ENCODE measurements around the gene P3H4. TPM values are rescaled to one million over a fixed set of nuclear protein-coding genes. Genes with fewer than 3 reads are reported as not detected.
A peak's percentile ranks its signal among the peaks of the same experiment; 100 is the strongest.

Gene P3H4
- total RNA-seq, 1 donor, result 59.7 TPM

- Histone ChIP-seq H3K79me2 (ENCODE audit: insufficient read depth, low read length) (no peaks in the 10 kb centered on the region), H3K9me3 (ENCODE audit: low read depth, low read length) (no peaks in the 10 kb centered on the region), H3K4me3 (ENCODE audit: insufficient read depth, low read length) (peak overlapping the region; percentile 68), H3K36me3 (ENCODE audit: insufficient read depth, low read length) (no peaks in the 10 kb centered on the region), H3K4me1 (ENCODE audit: insufficient read depth, low read length) (peaks cover 10% of the 10 kb centered on the region), H3K27me3 (ENCODE audit: insufficient read depth, low read length) (peaks cover 13% of the 10 kb centered on the region), H3K4me2 (ENCODE audit: insufficient read depth, low read length) (peak overlapping the region; percentile 41), H4K20me1 (ENCODE audit: insufficient read depth, low read length) (no peaks in the 10 kb centered on the region), H2AFZ (ENCODE audit: low read length) (peak overlapping the region; percentile 51), H3K27ac (ENCODE audit: low read depth, low read length) (no peak overlapping the region)
- DNase-seq (ENCODE audit: insufficient read length, low spot score, missing footprints), result peak; percentile 46
- TF ChIP-seq, protein P1, sequence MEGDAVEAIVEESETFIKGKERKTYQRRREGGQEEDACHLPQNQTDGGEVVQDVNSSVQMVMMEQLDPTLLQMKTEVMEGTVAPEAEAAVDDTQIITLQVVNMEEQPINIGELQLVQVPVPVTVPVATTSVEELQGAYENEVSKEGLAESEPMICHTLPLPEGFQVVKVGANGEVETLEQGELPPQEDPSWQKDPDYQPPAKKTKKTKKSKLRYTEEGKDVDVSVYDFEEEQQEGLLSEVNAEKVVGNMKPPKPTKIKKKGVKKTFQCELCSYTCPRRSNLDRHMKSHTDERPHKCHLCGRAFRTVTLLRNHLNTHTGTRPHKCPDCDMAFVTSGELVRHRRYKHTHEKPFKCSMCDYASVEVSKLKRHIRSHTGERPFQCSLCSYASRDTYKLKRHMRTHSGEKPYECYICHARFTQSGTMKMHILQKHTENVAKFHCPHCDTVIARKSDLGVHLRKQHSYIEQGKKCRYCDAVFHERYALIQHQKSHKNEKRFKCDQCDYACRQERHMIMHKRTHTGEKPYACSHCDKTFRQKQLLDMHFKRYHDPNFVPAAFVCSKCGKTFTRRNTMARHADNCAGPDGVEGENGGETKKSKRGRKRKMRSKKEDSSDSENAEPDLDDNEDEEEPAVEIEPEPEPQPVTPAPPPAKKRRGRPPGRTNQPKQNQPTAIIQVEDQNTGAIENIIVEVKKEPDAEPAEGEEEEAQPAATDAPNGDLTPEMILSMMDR (IDR thresholded peaks at IDR 0.05; ENCODE audit: extremely low read depth, low read depth, low read length), result no peak
These were observed 25.9 kb downstream of the P3H4 start for GRCh38 chr17:41785859-41786226.

GRCh38 chr17:41785091-41785858, 26.5 kb downstream of the P3H4 start:
- Histone ChIP-seq H3K36me3 (ENCODE audit: insufficient read depth, low read length) (no peaks in the 10 kb centered on the region), H3K27ac (ENCODE audit: low read depth, low read length) (no peak overlapping the region), H3K27me3 (ENCODE audit: insufficient read depth, low read length) (peaks cover 13% of the 10 kb centered on the region), H3K4me3 (ENCODE audit: insufficient read depth, low read length) (peak overlapping the region; percentile 68), H3K4me2 (ENCODE audit: insufficient read depth, low read length) (peak overlapping the region; percentile 41), H4K20me1 (ENCODE audit: insufficient read depth, low read length) (no peaks in the 10 kb centered on the region), H3K79me2 (ENCODE audit: insufficient read depth, low read length) (no peaks in the 10 kb centered on the region), H3K4me1 (ENCODE audit: insufficient read depth, low read length) (peaks cover 10% of the 10 kb centered on the region), H2AFZ (ENCODE audit: low read length) (no peak overlapping the region), H3K9me3 (ENCODE audit: low read depth, low read length) (no peaks in the 10 kb centered on the region)
- TF ChIP-seq, protein P1 (IDR thresholded peaks at IDR 0.05; ENCODE audit: extremely low read depth, low read depth, low read length), result no peak
- peak; percentile 61 for DNase-seq (ENCODE audit: insufficient read length, low spot score, missing footprints)

- TF ChIP-seq, protein P1 (IDR thresholded peaks at IDR 0.05; ENCODE audit: extremely low read depth, low read depth, low read length), result no peak
- DNase-seq (ENCODE audit: insufficient read length, low spot score, missing footprints), result peak; percentile 95
- H3K4me3 ChIP-seq (ENCODE audit: insufficient read depth, low read length), result no peak overlapping the region
- H3K4me1 ChIP-seq (ENCODE audit: insufficient read depth, low read length), result peaks cover 10% of the 10 kb centered on the region
- H3K79me2 ChIP-seq (ENCODE audit: insufficient read depth, low read length), result no peaks in the 10 kb centered on the region
- no peak overlapping the region for H3K27ac ChIP-seq (ENCODE audit: low read depth, low read length)
- peak overlapping the region; percentile 23 for H3K4me2 ChIP-seq (ENCODE audit: insufficient read depth, low read length)
- H3K36me3 ChIP-seq (ENCODE audit: insufficient read depth, low read length), result no peaks in the 10 kb centered on the region
- H2AFZ ChIP-seq (ENCODE audit: low read length), result no peak overlapping the region
- H4K20me1 ChIP-seq (ENCODE audit: insufficient read depth, low read length), result no peaks in the 10 kb centered on the region
- peaks cover 10% of the 10 kb centered on the region for H3K27me3 ChIP-seq (ENCODE audit: insufficient read depth, low read length)
- no peaks in the 10 kb centered on the region for H3K9me3 ChIP-seq (ENCODE audit: low read depth, low read length)
These were observed 27.5 kb downstream of the P3H4 start for GRCh38 chr17:41784207-41784744.

GRCh38 chr17:41782142-41782541, 29.6 kb downstream of the P3H4 start:
- Histone ChIP-seq H2AFZ (ENCODE audit: low read length) (no peak overlapping the region), H3K27me3 (ENCODE audit: insufficient read depth, low read length) (peaks cover 10% of the 10 kb centered on the region), H3K36me3 (ENCODE audit: insufficient read depth, low read length) (no peaks in the 10 kb centered on the region), H3K9me3 (ENCODE audit: low read depth, low read length) (no peaks in the 10 kb centered on the region), H3K79me2 (ENCODE audit: insufficient read depth, low read length) (no peaks in the 10 kb centered on the region), H4K20me1 (ENCODE audit: insufficient read depth, low read length) (peaks cover 2% of the 10 kb centered on the region), H3K4me1 (ENCODE audit: insufficient read depth, low read length) (peaks cover 20% of the 10 kb centered on the region), H3K27ac (ENCODE audit: low read depth, low read length) (no peak overlapping the region), H3K4me2 (ENCODE audit: insufficient read depth, low read length) (no peak overlapping the region), H3K4me3 (ENCODE audit: insufficient read depth, low read length) (no peak overlapping the region)
- TF ChIP-seq, protein P1 (IDR thresholded peaks at IDR 0.05; ENCODE audit: extremely low read depth, low read depth, low read length), result no peak
- DNase-seq (ENCODE audit: insufficient read length, low spot score, missing footprints), result peak; percentile 66
